ENCODE results near the gene TMEM219.

Gene TMEM219

GRCh38 chr16:29996766-29997250, 34.9 kb downstream of the TMEM219 start:
- H3K36me3 ChIP-seq = peaks cover 10 to 53% (median 44%) of the 10 kb centered on the region in 3 donors
- intact Hi-C loops (cut with DNase I; ENCODE audit: low total_unique reads) = loop anchor here (10.0 kb wide), 1 partner anchor 182 kb away; the partner anchor contains the start of genes PAGR1 and PRRT2

GRCh38 chr16:29999605-30000004, 37.7 kb downstream of the TMEM219 start:
- peaks cover 0 to 14% (median 12%) of the 10 kb centered on the region in 4 donors for H3K4me1 ChIP-seq
- intact Hi-C loops (cut with DNase I; ENCODE audit: low total_unique reads) = loop anchor here (10.0 kb wide), 2 partner anchors 75 to 185 kb away; partner anchors contain the start of genes KCTD13, PAGR1 and PRRT2
- no peaks in the 10 kb centered on the region for H3K9me3 ChIP-seq
- H3K27ac ChIP-seq = no peak overlapping the region
- H3K36me3 ChIP-seq = peaks cover 0 to 55% (median 35%) of the 10 kb centered on the region in 3 donors
- H3K27me3 ChIP-seq = no peaks in the 10 kb centered on the region
- TF ChIP-seq CTCF (IDR thresholded peaks at IDR 0.05) = no peak
- no peak overlapping the region for H3K4me3 ChIP-seq
- no peak for DNase-seq

More at GRCh38 chr16:29996766-29997250, 34.9 kb downstream of the TMEM219 start:
- H3K4me1 ChIP-seq = peaks cover 0 to 23% (median 18%) of the 10 kb centered on the region in 4 donors
- H3K9me3 ChIP-seq = no peaks in the 10 kb centered on the region
- H3K4me3 ChIP-seq = peak overlapping the region; percentile 66 to 75
- no peaks in the 10 kb centered on the region for H3K27me3 ChIP-seq
- no peak for TF ChIP-seq CTCF (IDR thresholded peaks at IDR 0.05)
- peak overlapping the region; percentile 87 to 95 for H3K27ac ChIP-seq
- no peak for DNase-seq

- Histone ChIP-seq H3K4me1 (peaks cover 0 to 11% (median 9%) of the 10 kb centered on the region in 4 donors), H3K27ac (no peak overlapping the region), H3K36me3 (peaks cover 0 to 61% (median 35%) of the 10 kb centered on the region in 3 donors), H3K9me3 (no peaks in the 10 kb centered on the region), H3K4me3 (no peak overlapping the region), H3K27me3 (no peaks in the 10 kb centered on the region)
- DNase-seq = no peak
- no peak for TF ChIP-seq CTCF (IDR thresholded peaks at IDR 0.05)
- intact Hi-C loops (cut with DNase I; ENCODE audit: low total_unique reads) = loop anchor here (10.0 kb wide), 1 partner anchor 76 kb away; the partner anchor contains the start of gene KCTD13
Observed at GRCh38 chr16:30000735-30001631, 39.1 kb downstream of the TMEM219 start.

- Histone ChIP-seq H3K4me3 (no peak overlapping the region), H3K9me3 (no peaks in the 10 kb centered on the region), H3K36me3 (peaks cover 0 to 58% (median 35%) of the 10 kb centered on the region in 3 donors), H3K4me1 (peaks cover 0 to 4% (median 0%) of the 10 kb centered on the region in 4 donors), H3K27me3 (peaks cover 0 to 16% of the 10 kb centered on the region in 2 donors), H3K27ac (no peak overlapping the region)
- TF ChIP-seq CTCF (IDR thresholded peaks at IDR 0.05) = no peak
- intact Hi-C loops (cut with DNase I; ENCODE audit: low total_unique reads) = loop anchor here (10.0 kb wide), 1 partner anchor 78 kb away; the partner anchor contains the start of gene KCTD13
- no peak for DNase-seq
Observed at GRCh38 chr16:30002614-30003346, 40.9 kb downstream of the TMEM219 start.
